Parathyroid adenoma (tissue), 2 donors: ENCODE data around the gene DPYSL4.

Experiments used
- H2AFZ ChIP-seq: fragments of 300-600 bp; sonication (generic); one replicate; pipeline ENCODE4 v1.7.0; 2017; ENCODE audit warnings: antibody characterized with exemption, mild to moderate bottlenecking
- H3K27ac ChIP-seq: fragments of 300-600 bp; sonication (generic); one replicate; pipeline ENCODE4 v1.7.0; 2017
- H3K27me3 ChIP-seq: fragments of 300-600 bp; sonication (generic); one replicate; pipeline ENCODE4 v1.7.0; 2017; ENCODE audit warnings: low read length; ENCODE audit not compliant: control insufficient read depth, insufficient read depth
- H3K36me3 ChIP-seq: fragments of 300-600 bp; sonication (generic); one replicate; pipeline ENCODE4 v1.7.0; 2017; ENCODE audit warnings: low read length; ENCODE audit not compliant: control insufficient read depth, insufficient read depth
- H3K4me1 ChIP-seq: fragments of 300-600 bp; sonication (generic); one replicate; pipeline ENCODE4 v1.7.0; 2017; ENCODE audit warnings: control low read depth
- H3K4me2 ChIP-seq: fragments of 300-600 bp; sonication (generic); one replicate; pipeline ENCODE4 v1.7.0; 2017; ENCODE audit warnings: low read length
- H3K4me3 ChIP-seq: fragments of 300-600 bp; sonication (generic); one replicate; pipeline ENCODE4 v1.7.0; 2017; ENCODE audit warnings: low read depth, low read length
- H3K79me2 ChIP-seq: fragments of 300-600 bp; sonication (generic); one replicate; pipeline ENCODE4 v1.7.0; 2017; ENCODE audit warnings: control low read depth
- H3K9ac ChIP-seq: fragments of 300-600 bp; sonication (generic); one replicate; pipeline ENCODE4 v1.7.0; 2017; ENCODE audit warnings: mild to moderate bottlenecking
- H3K9me3 ChIP-seq: fragments of 300-600 bp; sonication (generic); one replicate; pipeline ENCODE4 v1.7.0; 2017; ENCODE audit warnings: low read length; ENCODE audit not compliant: control insufficient read depth
- TF ChIP-seq, protein P1 (sequence below): fragments of 300-600 bp; sonication (generic); IDR thresholded peaks from one replicate; pipeline ENCODE4 v1.7.0; 2017; ENCODE audit warnings: antibody characterized with exemption, mild to moderate bottlenecking
- donor health status: primary hyperparathyroidism.

The DPYSL4 gene

DNA sequence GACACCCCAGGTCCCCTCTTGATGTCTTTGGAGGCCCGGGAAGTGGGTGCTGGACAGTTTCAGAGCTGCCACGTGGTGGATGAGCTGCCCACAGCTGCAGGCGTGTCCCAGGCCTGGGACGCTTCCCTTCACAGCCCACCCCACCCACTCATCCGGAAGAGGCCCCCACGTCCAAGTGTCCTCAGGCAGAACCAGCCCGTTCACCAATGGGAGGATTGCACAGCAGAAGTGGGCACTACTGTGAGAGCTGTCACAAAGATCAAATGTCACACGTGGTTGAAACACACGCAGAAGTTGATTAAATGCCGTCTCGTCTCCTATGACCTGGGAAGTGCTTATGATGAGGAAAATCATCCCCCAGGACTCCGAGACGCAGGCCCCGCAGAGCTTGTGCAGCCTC is 68.1 kb downstream of the DPYSL4 start:
- Histone ChIP-seq H3K4me3 (no peak overlapping the region), H3K9ac (no peak overlapping the region), H3K27ac (no peak overlapping the region), H3K27me3 (no peaks in the 10 kb centered on the region), H3K4me2 (no peak overlapping the region), H3K36me3 (no peaks in the 10 kb centered on the region), H2AFZ (no peak overlapping the region), H3K79me2 (no peaks in the 10 kb centered on the region), H3K4me1 (no peaks in the 10 kb centered on the region), H3K9me3 (no peaks in the 10 kb centered on the region)
- TF ChIP-seq, protein P1, sequence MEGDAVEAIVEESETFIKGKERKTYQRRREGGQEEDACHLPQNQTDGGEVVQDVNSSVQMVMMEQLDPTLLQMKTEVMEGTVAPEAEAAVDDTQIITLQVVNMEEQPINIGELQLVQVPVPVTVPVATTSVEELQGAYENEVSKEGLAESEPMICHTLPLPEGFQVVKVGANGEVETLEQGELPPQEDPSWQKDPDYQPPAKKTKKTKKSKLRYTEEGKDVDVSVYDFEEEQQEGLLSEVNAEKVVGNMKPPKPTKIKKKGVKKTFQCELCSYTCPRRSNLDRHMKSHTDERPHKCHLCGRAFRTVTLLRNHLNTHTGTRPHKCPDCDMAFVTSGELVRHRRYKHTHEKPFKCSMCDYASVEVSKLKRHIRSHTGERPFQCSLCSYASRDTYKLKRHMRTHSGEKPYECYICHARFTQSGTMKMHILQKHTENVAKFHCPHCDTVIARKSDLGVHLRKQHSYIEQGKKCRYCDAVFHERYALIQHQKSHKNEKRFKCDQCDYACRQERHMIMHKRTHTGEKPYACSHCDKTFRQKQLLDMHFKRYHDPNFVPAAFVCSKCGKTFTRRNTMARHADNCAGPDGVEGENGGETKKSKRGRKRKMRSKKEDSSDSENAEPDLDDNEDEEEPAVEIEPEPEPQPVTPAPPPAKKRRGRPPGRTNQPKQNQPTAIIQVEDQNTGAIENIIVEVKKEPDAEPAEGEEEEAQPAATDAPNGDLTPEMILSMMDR, result no peak
